ENCODE results near the gene LONRF2. TPM values are rescaled to one million over a fixed set of nuclear protein-coding genes. Genes with fewer than 3 reads are reported as not detected.

LONRF2 gene
- 2.4 and 2.7 TPM in 2 replicates for total RNA-seq (2021)
- long read RNA-seq: 0 reads

DNA sequence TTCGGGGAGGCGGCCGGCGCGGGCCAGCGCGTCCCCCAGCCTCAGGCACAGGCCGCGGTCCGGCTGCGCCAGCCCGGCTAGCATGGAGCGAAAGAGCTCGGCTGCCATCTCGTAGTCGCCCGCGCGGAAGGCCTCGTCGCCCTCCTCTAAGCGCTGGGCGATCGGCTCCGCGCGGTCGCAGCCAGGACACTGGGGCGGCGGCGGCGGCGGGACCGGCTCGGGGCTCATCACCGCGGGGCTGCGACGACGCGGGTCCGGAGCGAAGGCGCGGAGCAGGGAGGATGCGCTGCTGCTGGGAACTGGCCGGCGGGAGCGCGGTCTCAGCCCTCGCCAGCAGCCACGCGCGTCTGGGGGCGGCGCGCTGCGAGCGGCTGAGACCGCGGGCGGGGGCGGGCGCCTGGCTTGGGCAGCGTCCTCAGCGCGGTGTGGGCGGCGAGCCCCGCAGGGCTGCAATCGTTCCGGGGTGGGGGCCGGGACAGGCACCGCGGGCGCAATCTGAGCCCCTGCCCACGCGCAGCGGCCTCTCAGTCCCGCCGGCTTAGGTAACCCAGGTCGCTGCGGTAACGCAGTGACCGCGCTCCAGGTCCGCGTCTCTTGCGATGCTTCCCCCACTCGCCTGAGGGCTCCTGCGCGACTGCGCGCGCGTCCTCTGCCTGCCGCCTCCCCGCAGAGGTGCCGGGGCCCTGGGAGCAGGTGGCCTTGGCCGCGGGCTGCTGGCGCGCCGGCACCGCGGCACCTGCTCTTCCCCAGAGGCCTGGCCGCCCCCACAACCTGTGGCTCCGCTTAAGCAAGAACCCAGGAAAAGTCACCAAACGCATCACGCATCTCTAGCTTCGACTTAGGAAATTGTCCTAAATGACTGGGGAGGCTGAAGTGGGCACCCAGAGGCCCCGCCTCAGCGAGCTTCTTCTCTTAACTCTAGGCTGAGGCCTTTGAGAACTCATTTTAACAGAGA is at the start of gene LONRF2:
Gene LONRF2 (minus strand): TSS at position 636 of the 955 bp plus-strand sequence. CDS start 408 bp downstream, at position 228.
- Histone ChIP-seq H3K27me3 (ENCODE audit: insufficient read depth, low read length) (peaks cover 16% of the 10 kb centered on the region), H2BK15ac (ENCODE audit: low read depth, low read length) (no peak within 1 kb of the TSS), H4K20me1 (ENCODE audit: control insufficient read depth, insufficient read depth, insufficient read length) (no peaks in the 10 kb centered on the region), H3K4me1 (ENCODE audit: insufficient read depth, low read length) (no peaks in the 10 kb centered on the region), H2BK5ac (ENCODE audit: insufficient read length, low read length) (no peak within 1 kb of the TSS), H2BK20ac (ENCODE audit: low read depth, low read length, poor library complexity, severe bottlenecking) (no peak within 1 kb of the TSS), H4K91ac (ENCODE audit: insufficient read length, low read depth, low read length) (no peak within 1 kb of the TSS), H3K4me2 (ENCODE audit: insufficient read depth, insufficient read length, low read length) (peak within 1 kb of the TSS; percentile 80), H3K56ac (ENCODE audit: insufficient read length, low read depth, low read length) (no peak within 1 kb of the TSS), H2AFZ (ENCODE audit: low read length) (no peak within 1 kb of the TSS), H3K23me2 (ENCODE audit: insufficient read length, low read depth, low read length, poor library complexity, severe bottlenecking) (peaks cover 7% of the 10 kb centered on the region), H2BK120ac (ENCODE audit: low read depth, low read length, poor library complexity, severe bottlenecking) (no peak within 1 kb of the TSS), H3K79me1 (ENCODE audit: insufficient read depth, low read depth, low read length, poor library complexity, severe bottlenecking) (no peaks in the 10 kb centered on the region), H3K79me2 (ENCODE audit: insufficient read depth, low read length) (no peaks in the 10 kb centered on the region), H2BK12ac (ENCODE audit: insufficient read length, low read depth, low read length) (no peak within 1 kb of the TSS), H4K5ac (ENCODE audit: insufficient read length, low read depth, low read length) (no peak within 1 kb of the TSS), H3K23ac (ENCODE audit: insufficient read length, low read depth, low read length) (no peak within 1 kb of the TSS), H3K9ac (ENCODE audit: extremely low read depth, insufficient read length, low read length) (no peak within 1 kb of the TSS), H3K9me3 (ENCODE audit: control insufficient read depth, low read depth, low read length) (peaks cover 13% of the 10 kb centered on the region), H3K4ac (ENCODE audit: low read depth, low read length) (no peak within 1 kb of the TSS), H3K27ac (ENCODE audit: insufficient read length, low read depth, low read length) (no peak within 1 kb of the TSS), H3K14ac (ENCODE audit: insufficient read depth, low read length) (peak within 1 kb of the TSS; percentile 31; the same call in 1 of the 2 replicates), H3K18ac (ENCODE audit: insufficient read length, low read depth, low read length) (no peak within 1 kb of the TSS), H3T11ph (ENCODE audit: low read length) (no peak within 1 kb of the TSS), H4K8ac (replicated peaks; ENCODE audit: insufficient read length, low read depth, low read length) (no peak within 1 kb of the TSS), H2AK5ac (ENCODE audit: insufficient read length, low read length) (no peak within 1 kb of the TSS)
- peak; percentile 50 for DNase-seq
- Mint-ChIP-seq H3K9me3 (peaks cover 20 to 21% of the 10 kb centered on the region in 2 experiments), H3K27ac (no peak within 1 kb of the TSS), H3K4me3 (peak within 1 kb of the TSS; percentile 63 to 80), H3K4me1 (peaks cover 6 to 9% of the 10 kb centered on the region in 2 experiments), H3K36me3 (ENCODE audit: insufficient read depth in 1 of 3, low read depth in 3 of 3) (peaks cover 2 to 20% (median 14%) of the 10 kb centered on the region in 3 experiments; a peak in 6 of 7 replicates), H3K27me3 (ENCODE audit: low read depth) (peaks cover 63% of the 10 kb centered on the region)
- no CpG with 5 or more reads among the region's 113 CpGs for WGBS (ENCODE audit: extremely low coverage, insufficient read length, low lambda C conversion rate)
- TF ChIP-seq, protein P1, sequence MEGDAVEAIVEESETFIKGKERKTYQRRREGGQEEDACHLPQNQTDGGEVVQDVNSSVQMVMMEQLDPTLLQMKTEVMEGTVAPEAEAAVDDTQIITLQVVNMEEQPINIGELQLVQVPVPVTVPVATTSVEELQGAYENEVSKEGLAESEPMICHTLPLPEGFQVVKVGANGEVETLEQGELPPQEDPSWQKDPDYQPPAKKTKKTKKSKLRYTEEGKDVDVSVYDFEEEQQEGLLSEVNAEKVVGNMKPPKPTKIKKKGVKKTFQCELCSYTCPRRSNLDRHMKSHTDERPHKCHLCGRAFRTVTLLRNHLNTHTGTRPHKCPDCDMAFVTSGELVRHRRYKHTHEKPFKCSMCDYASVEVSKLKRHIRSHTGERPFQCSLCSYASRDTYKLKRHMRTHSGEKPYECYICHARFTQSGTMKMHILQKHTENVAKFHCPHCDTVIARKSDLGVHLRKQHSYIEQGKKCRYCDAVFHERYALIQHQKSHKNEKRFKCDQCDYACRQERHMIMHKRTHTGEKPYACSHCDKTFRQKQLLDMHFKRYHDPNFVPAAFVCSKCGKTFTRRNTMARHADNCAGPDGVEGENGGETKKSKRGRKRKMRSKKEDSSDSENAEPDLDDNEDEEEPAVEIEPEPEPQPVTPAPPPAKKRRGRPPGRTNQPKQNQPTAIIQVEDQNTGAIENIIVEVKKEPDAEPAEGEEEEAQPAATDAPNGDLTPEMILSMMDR (conservative IDR thresholded peaks at IDR 0.05): no peak

Measured in H9 (cell line).